ENCODE results near the gene MATN1.

The MATN1 gene

GRCh38 chr1:30753118-30753517, 29.7 kb upstream of the MATN1 start:
- H3K4me3 Mint-ChIP-seq, result peak overlapping the region; percentile 88 to 99
- DNase-seq, result no peak
- no peak for ATAC-seq (replicated peaks)
- peak overlapping the region; percentile 100 for H3K27ac Mint-ChIP-seq
- H3K27me3 Mint-ChIP-seq, result no peaks in the 10 kb centered on the region
- peaks cover 73 to 92% of the 10 kb centered on the region in 2 donors for H3K36me3 Mint-ChIP-seq
- H3K9me3 Mint-ChIP-seq, result no peaks in the 10 kb centered on the region
- peaks cover 67 to 95% of the 10 kb centered on the region in 2 donors for H3K4me1 Mint-ChIP-seq

GRCh38 chr1:30752651-30752908, 29.2 kb upstream of the MATN1 start:
- Mint-ChIP-seq H3K27me3 (no peaks in the 10 kb centered on the region), H3K36me3 (peaks cover 75 to 95% of the 10 kb centered on the region in 2 donors), H3K4me1 (peaks cover 68 to 95% of the 10 kb centered on the region in 2 donors), H3K9me3 (no peaks in the 10 kb centered on the region), H3K27ac (peak overlapping the region; percentile 100), H3K4me3 (peak overlapping the region; percentile 72 to 88)
- DNase-seq (no peak), ATAC-seq (replicated peaks) (no peak)

DNA sequence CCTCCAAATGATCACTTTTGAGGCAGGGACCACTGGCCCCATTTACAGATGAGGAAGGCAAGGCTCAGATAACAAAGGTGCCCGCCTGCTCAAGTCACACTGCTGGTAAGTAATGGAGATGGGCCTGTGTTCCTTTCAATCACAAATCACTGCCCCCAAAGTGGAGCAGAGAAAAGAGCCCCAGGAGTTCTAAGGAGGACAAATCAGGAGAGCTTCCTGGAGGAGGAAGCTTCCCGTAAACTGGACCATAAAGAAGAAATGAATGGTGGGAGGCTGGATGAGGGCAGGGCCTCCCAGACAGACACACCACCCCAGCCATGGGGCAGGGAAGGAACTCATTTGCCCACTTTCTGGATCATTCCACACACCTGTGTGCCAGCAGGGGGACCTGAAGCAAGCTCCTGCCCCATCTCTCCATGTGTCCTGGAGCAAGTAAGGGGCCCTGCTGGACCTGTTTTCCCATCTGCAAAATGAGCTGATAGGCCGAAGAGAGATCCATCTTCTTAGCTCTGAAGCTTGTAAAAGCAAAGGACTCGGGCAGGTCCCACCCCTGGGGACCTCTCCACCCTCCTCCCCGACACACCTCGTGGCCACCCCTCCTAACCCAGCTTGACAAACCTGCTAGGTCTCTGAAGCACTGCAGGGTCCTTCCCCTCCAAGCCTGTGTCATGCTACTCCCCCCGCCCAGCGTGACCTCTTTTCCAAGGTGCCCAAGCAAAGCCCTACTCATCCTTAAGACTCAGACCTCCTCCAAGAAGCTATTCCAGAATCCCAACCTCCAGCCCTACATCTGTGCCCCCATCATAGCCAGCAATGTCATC, 28.7 kb upstream of the MATN1 start:
- H3K36me3 Mint-ChIP-seq, result peaks cover 72 to 94% of the 10 kb centered on the region in 2 donors
- ATAC-seq (replicated peaks), result no peak
- H3K9me3 Mint-ChIP-seq, result no peaks in the 10 kb centered on the region
- H3K4me3 Mint-ChIP-seq, result peak overlapping the region; percentile 72 to 88
- no peaks in the 10 kb centered on the region for H3K27me3 Mint-ChIP-seq
- DNase-seq, result no peak
- peak overlapping the region; percentile 100 for H3K27ac Mint-ChIP-seq
- H3K4me1 Mint-ChIP-seq, result peaks cover 71 to 95% of the 10 kb centered on the region in 2 donors

- ATAC-seq (replicated peaks) (peak; percentile 37 to 42), DNase-seq (peak; percentile 83)
- H3K27me3 Mint-ChIP-seq, result no peaks in the 10 kb centered on the region
- peaks cover 75 to 94% of the 10 kb centered on the region in 2 donors for H3K36me3 Mint-ChIP-seq
- peak overlapping the region; percentile 72 to 88 for H3K4me3 Mint-ChIP-seq
- H3K27ac Mint-ChIP-seq, result peak overlapping the region; percentile 100
- peaks cover 80 to 99% of the 10 kb centered on the region in 2 donors for H3K4me1 Mint-ChIP-seq
- H3K9me3 Mint-ChIP-seq, result no peaks in the 10 kb centered on the region
Observed at GRCh38 chr1:30750731-30751291, 27.4 kb upstream of the MATN1 start.

GRCh38 chr1:30749691-30750583, 26.6 kb upstream of the MATN1 start:
- Mint-ChIP-seq H3K36me3 (peaks cover 74 to 94% of the 10 kb centered on the region in 2 donors), H3K4me1 (peaks cover 81 to 99% of the 10 kb centered on the region in 2 donors), H3K4me3 (peak overlapping the region; percentile 72 to 88), H3K27me3 (no peaks in the 10 kb centered on the region), H3K9me3 (no peaks in the 10 kb centered on the region), H3K27ac (peak overlapping the region; percentile 100)
- peak; percentile 23 to 24 for ATAC-seq (replicated peaks)
- DNase-seq, result peak; percentile 69

GRCh38 chr1:30748699-30749401, 25.5 kb upstream of the MATN1 start:
- Mint-ChIP-seq H3K4me1 (peaks cover 84 to 100% of the 10 kb centered on the region in 2 donors), H3K27me3 (no peaks in the 10 kb centered on the region), H3K27ac (peak overlapping the region; percentile 100), H3K4me3 (peak overlapping the region; percentile 72 to 88), H3K9me3 (no peaks in the 10 kb centered on the region), H3K36me3 (peaks cover 73 to 94% of the 10 kb centered on the region in 2 donors)
- ATAC-seq (replicated peaks), result peak; percentile 15 to 17
- peak; percentile 55 for DNase-seq

DNA sequence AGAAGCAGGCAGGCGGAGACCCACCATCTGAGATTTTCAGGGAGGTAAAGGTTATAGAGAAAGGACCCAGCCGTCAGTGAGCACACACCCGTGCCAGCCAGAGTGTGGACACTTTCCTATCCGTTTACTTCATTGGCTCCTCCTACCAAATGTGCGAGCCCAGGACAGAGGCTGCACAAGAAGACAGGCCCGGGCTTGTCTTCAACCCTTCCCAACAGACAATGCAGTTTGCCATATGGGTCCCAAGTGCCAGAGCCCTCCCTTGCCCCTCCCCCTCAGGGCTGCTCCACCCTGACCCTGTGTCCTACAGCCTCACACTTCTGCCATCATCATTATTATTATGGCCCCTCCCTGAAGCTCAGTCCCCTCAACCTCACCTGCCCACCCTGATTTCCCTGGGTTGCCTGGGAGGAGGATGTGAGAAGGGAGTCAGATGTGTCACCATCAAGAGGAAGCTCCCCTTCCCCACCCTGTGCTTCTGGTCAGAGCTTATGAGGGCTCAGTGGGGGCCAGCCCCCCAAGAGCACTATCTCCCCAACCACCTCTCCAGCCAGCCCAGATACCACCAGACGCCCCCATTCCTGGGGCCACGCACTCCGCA, 24.8 kb upstream of the MATN1 start:
- Mint-ChIP-seq H3K27ac (peak overlapping the region; percentile 100), H3K4me1 (peaks cover 85 to 100% of the 10 kb centered on the region in 2 donors), H3K9me3 (no peaks in the 10 kb centered on the region), H3K27me3 (no peaks in the 10 kb centered on the region), H3K4me3 (peak overlapping the region; percentile 81 to 88), H3K36me3 (peaks cover 72 to 94% of the 10 kb centered on the region in 2 donors)
- DNase-seq (no peak), ATAC-seq (replicated peaks) (peak; percentile 2 to 4)

DNA sequence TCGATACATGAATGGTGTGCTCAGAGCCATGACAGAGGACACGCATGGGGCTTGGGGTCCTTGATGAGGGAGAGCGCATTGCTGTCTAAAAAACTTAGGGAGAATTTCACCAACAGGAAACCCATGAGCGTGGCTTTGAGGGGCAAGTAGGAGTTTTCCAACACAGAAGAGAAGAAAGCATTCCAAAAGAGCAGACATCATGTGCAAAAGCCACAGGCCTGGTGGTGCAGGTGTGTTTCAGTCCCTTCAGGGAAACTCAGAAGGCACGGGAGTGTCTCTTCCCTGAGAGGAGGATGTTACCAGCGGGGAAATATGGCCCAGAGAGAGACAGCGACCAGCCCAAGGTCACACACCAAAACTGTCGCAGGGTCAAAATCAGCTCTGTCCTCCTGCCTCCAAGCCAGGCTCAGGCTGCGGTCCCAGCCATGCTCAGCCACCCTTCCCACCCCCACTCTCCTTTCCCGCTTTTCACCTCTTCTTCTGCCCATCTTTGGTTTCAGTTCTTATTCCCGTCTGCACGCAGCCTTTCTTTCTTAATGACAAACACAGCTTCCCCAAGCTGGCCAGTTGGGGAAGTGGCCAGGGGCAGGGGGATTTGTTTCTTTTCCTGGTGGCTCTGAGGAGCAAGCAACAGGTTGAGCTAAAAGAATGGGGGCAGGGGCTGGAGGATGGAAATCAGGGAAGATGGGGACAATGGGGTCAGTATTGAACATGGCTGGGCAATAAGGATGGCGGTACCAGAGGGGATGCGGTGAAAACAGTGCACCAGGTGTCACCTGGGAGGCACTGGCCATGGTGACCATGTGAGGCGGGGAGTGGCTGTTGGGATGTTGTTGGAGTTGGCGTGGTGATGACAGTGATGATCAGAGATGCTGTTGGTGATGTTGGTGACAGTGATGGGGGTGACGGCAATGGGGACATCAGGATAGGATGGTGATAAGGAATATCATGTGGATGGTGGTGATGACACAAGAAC, 23.9 kb upstream of the MATN1 start:
- DNase-seq (no peak), ATAC-seq (replicated peaks) (peak in 1 of 2 donors; percentile 1)
- Mint-ChIP-seq H3K27ac (peak overlapping the region; percentile 100), H3K9me3 (no peaks in the 10 kb centered on the region), H3K27me3 (no peaks in the 10 kb centered on the region), H3K36me3 (peaks cover 67 to 95% of the 10 kb centered on the region in 2 donors), H3K4me3 (peak overlapping the region; percentile 81 to 88), H3K4me1 (peaks cover 89 to 100% of the 10 kb centered on the region in 2 donors)

DNA sequence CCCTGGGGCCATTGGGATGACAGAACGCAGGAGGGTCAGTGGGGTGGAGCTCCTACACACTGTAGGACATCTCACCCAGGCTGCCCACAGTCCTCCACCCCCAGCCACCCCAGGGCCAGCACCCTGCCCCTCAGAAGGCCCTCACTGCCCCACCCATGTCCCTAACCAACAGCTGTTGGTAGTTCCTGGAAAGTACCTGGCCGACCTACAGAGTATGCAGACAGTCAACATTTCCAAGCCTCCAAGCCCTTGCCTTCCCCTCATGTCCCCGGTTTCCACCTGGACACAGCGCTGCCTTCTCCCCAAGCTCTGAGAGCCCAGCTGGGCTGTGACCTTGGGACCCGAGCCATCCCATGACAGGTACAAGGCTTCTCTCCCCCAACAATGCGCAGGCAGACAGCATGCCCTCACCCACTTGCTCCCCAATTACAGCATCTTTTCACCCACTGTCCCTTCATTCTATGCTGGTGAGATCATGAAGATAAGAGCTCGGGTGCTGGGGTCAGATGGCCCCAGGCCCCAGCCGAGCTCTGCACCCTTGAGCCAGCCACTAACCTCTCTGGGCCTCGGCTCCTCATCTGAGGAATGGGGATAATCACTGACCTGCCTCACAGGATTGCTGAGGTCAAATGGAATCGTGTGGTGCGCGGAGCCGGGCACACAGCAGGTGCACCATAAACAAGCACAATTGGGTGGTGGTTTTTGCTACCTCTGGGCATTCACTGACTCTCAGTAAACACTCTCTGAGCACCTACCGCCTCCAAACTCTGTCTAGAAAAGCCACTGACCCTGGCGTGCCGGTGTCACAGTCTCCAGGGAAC, 23.0 kb upstream of the MATN1 start:
- DNase-seq (no peak), ATAC-seq (replicated peaks) (peak; percentile 29 to 35)
- H3K27ac Mint-ChIP-seq, result peak overlapping the region; percentile 100
- H3K9me3 Mint-ChIP-seq, result no peaks in the 10 kb centered on the region
- H3K4me1 Mint-ChIP-seq, result peaks cover 90 to 100% of the 10 kb centered on the region in 2 donors
- no peaks in the 10 kb centered on the region for H3K27me3 Mint-ChIP-seq
- H3K36me3 Mint-ChIP-seq, result peaks cover 71 to 95% of the 10 kb centered on the region in 2 donors
- peak overlapping the region; percentile 81 to 88 for H3K4me3 Mint-ChIP-seq

- Mint-ChIP-seq H3K36me3 (peaks cover 72 to 95% of the 10 kb centered on the region in 2 donors), H3K4me1 (peaks cover 92 to 100% of the 10 kb centered on the region in 2 donors), H3K9me3 (no peaks in the 10 kb centered on the region), H3K4me3 (peak overlapping the region; percentile 81 to 88), H3K27me3 (no peaks in the 10 kb centered on the region), H3K27ac (peak overlapping the region; percentile 100)
- ATAC-seq (replicated peaks) (no peak), DNase-seq (no peak)
Observed at GRCh38 chr1:30745834-30746208, 22.4 kb upstream of the MATN1 start.

GRCh38 chr1:30745156-30745833, 21.9 kb upstream of the MATN1 start:
- peaks cover 73 to 95% of the 10 kb centered on the region in 2 donors for H3K36me3 Mint-ChIP-seq
- ATAC-seq (replicated peaks) (no peak), DNase-seq (no peak)
- H3K27me3 Mint-ChIP-seq, result no peaks in the 10 kb centered on the region
- peak overlapping the region; percentile 100 for H3K27ac Mint-ChIP-seq
- H3K9me3 Mint-ChIP-seq, result no peaks in the 10 kb centered on the region
- peak overlapping the region; percentile 81 to 88 for H3K4me3 Mint-ChIP-seq
- peaks cover 91 to 100% of the 10 kb centered on the region in 2 donors for H3K4me1 Mint-ChIP-seq
